HG02885 (cell line): Measurements from ENCODE around the gene BLTP1.
"Not testable (repeated sequence)": the region's sequence is repeated elsewhere in the genome, so short reads cannot be mapped to it uniquely, and the experiment has no call there.

Experiments used
- ATAC-seq: cut with Tn5 transposase; IDR thresholded peaks from one replicate; pipeline ENCODE4 v1.9.1; 2021; ENCODE audit warnings: mild to moderate bottlenecking; ENCODE audit not compliant: unreplicated experiment, poor library complexity

Gene BLTP1, protein sequence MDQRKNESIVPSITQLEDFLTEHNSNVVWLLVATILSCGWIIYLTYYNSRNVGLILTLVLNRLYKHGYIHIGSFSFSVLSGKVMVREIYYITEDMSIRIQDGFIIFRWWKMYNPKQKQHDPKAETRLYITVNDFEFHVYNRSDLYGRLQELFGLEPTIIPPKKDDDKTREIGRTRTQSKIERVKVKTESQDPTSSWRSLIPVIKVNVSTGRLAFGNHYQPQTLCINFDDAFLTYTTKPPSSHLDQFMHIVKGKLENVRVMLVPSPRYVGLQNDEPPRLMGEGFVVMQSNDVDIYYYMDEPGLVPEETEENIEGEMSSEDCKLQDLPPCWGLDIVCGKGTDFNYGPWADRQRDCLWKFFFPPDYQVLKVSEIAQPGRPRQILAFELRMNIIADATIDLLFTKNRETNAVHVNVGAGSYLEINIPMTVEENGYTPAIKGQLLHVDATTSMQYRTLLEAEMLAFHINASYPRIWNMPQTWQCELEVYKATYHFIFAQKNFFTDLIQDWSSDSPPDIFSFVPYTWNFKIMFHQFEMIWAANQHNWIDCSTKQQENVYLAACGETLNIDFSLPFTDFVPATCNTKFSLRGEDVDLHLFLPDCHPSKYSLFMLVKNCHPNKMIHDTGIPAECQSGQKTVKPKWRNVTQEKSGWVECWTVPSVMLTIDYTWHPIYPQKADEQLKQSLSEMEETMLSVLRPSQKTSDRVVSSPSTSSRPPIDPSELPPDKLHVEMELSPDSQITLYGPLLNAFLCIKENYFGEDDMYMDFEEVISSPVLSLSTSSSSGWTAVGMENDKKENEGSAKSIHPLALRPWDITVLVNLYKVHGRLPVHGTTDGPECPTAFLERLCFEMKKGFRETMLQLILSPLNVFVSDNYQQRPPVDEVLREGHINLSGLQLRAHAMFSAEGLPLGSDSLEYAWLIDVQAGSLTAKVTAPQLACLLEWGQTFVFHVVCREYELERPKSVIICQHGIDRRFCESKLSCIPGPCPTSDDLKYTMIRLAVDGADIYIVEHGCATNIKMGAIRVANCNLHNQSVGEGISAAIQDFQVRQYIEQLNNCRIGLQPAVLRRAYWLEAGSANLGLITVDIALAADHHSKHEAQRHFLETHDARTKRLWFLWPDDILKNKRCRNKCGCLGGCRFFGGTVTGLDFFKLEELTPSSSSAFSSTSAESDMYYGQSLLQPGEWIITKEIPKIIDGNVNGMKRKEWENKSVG (N-terminal part only)

DNA sequence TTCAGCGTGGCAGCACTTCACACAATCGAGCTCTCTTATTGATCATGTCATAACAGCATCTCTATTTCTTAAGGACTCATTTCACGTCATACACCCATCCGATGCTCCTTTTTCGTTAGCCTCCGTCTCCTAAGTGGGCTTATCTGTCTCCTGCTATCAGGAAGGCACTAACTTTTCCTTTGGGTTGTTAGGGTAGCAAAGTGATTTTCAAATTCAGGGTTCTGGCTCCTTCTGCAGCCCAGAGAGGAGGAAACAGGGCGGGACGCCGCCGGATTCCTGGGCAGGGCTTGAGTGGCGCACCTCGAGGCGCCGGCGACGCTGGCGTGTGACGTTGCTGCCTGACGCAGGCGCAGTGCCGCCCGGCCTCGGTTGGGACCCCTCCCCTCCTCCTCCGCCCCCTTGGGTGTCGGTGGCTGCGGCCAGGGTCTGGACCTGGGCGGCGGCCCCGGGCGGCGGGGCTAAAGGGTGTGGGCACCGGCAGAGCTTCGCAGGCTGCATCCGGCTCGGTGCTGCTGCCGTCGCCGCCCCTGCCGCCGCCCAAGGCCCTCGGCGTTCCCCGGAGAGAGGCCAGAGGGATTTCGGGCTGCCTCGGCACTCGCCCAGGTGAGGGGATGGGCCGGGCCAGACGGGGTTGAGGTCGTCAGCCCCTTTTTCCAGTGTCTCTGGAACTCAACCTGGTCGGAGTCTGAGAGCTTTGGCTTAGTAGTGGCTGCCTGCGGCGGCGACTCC is at the start of gene BLTP1:
TSS of gene BLTP1 (plus strand) at position 350 of the 729 bp plus-strand sequence. CDS start 18,317 bp downstream, outside the sequence.
- peak; percentile 96 for ATAC-seq

DNA sequence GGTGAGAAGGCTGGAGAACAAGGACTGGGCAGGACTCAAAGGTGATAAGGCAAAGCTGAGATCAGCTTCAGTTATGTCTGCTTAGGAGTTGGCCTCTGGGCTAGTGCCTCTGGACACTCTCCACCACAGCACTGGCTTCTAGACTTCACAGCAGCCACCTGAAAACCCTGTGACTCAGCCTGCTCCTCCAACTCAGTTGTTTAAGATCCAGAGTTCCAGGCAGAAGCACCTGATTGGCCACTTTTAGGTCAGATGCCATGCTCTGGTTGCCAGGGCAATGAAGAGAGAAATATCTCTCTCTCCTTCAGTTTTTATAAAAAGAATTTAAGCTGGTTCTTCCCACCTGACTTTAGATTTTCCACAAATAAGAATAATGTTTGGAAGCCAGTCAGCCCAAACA is 47.9 kb upstream of the BLTP1 start:
- ATAC-seq, result no peak

DNA sequence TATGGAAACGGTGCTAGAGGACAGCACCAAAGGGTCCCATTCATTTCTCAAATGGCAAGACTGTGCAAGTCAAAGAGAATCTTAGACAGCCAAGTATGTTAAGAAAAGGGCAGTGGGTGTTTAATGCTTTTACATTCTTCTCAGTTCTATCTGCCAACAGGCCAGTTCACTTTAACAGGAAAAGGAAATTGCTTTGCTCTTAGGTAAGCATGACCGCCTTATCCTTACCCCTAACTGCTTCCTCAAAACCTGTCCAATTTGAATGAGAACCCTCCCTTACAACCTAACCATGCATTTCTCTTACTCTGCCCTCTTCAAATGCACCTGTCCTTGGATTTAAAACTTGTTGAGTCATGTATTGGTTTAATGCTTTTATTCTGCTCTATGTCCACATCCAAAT is 44.5 kb upstream of the BLTP1 start:
- no peak for ATAC-seq

DNA sequence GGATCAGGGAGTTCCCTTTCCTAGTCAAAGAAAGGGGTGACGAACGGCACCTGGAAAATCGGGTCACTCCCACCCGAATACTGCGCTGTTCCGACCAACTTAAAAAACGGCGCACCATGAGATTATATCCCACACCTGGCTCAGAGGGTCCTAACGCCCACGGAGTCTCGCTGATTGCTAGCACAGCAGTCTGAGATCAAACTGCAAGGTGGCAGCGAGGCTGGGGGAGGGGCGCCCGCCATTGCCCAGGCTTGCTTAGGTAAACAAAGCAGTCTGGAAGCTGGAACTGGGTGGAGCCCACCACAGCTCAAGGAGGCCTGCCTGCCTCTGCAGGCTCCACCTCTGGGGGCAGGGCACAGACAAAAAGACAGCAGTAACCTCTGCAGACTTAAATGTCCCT is 41.8 kb upstream of the BLTP1 start:
- ATAC-seq, result not testable (repeated sequence)

DNA sequence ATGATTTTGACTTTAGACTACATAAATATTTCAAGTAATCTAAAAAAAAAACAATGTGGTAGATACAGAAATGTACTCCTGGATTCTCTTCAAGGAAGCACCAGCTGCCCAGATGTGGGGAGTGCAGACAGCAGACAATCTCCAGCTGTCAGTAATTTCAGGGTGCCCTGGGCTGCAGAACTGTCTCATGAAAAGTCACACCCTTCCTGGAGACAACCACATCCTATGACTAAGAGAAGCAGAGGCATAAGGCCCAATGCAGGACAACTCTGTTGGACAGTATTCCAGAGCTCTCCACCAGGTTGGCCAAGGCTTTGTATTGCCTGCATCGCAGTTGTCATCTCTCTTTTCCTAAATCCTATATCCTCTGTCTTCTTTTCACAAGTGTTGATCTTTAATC is 34.4 kb upstream of the BLTP1 start:
- no peak for ATAC-seq

DNA sequence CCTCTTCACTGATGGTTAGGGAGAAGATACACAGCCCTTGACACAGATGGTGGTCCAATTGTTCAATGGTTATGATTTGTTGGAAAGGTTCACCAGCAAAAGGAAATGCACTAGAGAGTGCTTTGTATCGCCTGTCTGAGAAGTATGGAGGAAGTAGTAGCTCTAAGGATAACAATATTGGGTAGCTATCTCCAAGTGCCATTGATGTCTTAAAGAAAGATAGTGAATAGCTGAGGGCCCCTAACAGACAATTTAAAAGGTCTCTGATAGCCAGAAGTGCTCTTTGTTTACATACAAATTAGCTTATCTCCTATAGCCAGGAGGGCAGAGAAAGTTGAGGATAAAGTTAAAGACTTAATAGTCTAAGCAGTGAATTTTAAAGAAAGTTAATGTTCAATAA is 33.9 kb upstream of the BLTP1 start:
- no peak for ATAC-seq

DNA sequence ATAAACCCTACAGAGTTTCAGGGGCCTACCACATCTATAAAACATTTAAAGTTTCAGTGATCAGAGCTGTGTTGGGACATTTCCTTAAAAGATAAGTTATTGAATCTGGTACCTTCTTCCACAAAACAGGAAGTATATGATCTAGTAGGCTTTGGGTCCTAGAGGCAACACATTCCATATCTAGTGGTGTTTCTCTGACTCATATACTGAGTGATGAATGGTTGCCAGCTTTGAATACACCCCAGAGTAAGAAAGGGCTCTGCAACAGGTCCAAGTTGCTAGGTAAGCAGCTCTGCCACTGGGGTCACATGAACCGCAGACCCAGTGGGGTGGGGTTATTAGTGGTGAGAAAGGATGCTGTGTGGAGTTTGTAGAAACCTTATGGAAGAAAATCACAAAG is 32.4 kb upstream of the BLTP1 start:
- ATAC-seq, result no peak

DNA sequence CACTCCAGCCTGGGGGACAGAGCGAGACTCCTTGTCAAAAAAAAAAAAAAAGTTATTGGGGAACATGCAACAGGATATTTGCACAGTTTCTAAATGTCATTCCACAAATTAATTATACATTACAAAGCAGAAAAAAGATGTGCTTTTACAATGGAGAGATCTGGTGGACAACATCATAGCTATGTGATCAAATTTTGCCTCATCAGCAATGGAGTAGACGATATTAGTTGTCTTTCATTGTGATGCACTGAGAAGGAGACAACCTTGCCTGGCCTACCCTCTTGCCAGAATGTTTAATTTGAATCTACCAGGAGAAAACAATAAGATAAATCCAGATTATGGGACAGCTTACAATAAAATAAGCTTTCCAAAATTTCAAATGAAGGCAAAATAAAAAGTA is 30.5 kb upstream of the BLTP1 start:
- no peak for ATAC-seq

DNA sequence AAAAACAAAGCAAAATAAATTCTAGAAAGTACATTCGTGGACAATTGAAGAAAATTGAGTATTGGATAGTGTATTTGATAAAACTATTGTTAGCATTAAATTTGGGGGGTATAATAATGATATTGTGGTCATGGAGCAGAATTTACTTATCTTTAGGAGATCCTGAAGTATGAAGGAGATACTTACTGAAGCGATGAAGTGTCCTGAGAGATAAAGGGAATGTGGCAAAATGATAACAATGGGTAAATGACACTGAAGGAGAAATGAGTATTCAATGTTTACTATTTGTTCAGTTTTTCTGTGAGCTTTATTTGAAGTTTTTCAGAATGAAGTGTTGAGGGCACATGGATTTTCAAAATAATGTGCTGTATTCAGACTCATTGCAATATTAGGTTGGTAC is 30.0 kb upstream of the BLTP1 start:
- ATAC-seq, result no peak

DNA sequence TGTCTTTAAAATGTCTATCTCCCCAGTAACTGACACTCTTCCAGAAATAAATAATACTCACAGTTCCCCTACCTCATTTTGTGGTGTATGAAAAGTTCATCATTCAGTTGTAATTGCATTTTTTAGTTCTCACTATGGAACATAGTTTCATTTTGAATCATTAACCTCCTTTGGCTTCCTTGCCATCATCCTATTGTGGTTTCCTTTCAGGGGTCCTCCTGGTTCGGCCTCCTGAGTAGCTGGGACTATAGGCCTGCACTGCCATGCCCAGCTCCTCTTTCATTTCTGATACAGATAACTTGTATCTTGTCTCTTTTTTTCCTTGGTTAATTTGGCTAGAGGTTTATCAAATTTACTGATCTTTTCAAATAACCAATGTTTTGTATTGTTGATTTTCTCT is 23.1 kb upstream of the BLTP1 start:
- no peak for ATAC-seq

DNA sequence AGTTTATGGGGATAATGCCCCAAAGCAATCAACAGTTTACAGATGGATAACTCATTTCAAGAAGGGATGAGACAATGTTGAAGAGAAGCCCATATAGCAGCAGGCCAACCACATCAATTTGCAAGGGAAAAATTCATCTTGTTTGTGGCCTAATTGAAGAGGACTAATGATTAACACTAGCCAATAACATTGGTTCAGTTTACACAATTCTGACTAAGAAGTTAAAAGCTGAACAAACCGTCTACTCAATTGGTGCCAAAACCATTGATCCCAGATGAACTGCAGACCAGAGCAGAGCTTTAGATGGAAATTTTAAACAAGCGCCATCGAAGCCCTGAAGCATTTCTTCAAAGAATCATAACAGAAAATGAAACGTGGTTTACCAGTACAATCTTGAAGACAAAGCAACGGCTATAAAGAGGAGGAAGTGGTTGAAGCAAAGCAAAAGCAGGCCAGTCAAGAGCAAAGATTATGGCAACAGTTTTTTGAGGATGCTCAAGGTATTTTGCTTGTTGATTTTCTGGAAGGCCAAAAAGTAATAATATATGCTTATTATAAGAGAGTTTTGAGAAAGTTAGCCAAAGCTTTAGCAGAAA is 20.5 kb upstream of the BLTP1 start:
- ATAC-seq, result peak; percentile 69

DNA sequence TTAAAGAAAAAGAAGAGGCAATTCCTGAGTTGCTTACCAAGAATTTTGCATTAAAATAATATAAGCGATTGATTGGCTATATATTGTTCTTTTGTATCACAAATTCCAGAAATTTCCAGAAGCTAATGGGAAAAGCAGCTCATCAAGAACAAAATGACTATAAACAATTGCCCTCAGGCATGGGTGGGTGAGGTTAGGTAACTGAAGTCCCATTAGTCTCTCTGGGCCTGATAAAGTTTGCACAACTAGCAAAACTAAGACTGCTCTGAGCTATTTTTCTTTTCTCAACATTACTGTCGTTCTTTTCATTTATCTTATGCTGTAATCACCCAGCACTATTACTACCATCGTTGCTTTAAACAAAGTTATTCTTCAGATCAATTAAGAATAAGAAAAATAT is 19.2 kb upstream of the BLTP1 start:
- no peak for ATAC-seq

DNA sequence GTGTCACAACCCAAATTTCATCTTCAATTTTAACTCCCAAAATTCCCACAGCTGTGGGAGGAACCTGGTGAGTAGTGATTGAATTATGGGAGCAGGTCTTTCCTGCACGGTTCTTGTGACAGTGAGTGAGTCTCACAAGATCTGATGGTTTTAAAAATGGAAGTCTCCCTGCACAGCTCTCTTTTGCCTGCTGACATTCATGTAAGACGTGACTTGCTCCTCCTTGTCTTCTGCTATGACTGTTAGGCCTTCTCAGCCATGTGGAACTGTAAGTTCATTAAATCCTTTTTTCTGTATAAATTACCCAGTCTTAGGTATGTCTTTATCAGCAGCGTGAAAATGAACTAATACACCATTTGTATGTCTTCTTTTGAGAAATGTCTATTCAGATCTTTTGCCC is 13.0 kb upstream of the BLTP1 start:
- ATAC-seq, result no peak

DNA sequence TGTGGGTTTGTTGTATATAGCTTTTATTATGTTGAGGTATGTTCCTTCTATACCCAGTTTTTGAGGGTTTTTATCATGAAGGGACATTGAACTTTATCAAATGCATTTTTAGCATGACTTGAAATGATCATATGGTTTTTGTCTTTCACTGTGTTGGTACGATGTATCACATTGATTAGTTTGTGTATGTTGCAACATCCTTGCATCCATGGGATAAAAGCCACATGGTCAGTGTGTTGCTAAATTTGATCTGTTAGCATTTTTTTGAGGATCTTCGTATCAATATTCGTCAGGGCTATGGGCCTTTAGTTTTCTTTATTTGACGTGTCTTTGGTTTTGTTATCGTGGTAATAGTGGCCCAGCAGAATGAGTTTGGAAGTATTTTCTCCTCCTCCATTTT is 11.3 kb upstream of the BLTP1 start:
- no peak for ATAC-seq

DNA sequence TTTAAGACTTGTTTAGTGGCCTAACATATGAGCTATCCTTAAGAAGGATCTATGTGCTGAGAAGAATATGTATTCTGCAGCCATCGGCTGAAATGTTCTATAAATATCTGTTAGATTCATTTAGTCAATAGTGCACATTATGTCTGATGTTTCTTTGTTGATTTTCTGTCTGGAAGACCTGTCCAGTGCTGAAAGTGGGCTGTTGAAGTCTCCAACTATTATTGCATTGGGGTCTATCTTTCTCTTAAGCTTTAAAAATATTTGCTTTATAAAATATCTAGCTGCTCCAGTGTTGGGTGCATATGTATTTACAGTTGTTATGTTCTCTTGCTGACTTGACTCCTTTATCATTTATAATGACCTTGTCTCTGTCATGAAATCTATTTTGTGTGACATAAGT is 9.4 kb upstream of the BLTP1 start:
- no peak for ATAC-seq

DNA sequence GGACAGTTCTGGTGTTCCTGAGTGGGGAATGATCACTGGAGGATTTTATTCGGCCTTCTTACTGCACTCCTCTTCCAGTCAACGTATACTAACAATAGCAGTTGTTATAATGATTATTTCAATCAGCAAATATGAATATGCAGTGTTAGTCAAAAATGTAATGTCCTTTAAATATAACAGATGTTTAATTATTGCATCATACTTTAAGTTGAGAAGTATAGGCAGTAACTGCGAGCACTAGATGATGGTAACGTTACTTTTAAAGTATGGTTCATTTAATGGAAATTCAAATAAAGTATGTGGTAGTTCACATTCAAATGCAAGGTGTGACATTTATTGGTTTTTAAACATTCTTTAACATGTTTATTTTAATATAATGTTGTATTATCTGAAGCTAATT is 5.5 kb upstream of the BLTP1 start:
- no peak for ATAC-seq

DNA sequence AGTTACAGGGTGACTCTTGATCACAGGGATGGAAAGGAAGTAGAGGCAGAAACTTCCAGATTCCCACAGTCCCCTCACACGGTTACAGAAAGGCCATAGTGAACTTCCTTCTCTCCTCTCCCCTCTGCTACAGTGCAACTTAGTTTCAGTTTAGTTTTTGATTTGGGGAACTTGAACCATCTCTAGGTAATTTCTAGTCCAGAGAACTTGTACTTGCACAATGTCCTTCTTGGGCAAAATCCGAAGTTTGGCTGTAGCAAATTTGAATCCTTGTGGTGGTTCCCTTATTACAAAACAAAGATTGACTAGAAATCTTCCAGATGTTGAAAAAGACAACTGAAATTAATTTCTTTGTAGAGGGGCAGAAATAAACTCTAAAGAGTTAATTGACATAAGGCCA is 1.2 kb upstream of the BLTP1 start:
- ATAC-seq, result peak; percentile 19

DNA sequence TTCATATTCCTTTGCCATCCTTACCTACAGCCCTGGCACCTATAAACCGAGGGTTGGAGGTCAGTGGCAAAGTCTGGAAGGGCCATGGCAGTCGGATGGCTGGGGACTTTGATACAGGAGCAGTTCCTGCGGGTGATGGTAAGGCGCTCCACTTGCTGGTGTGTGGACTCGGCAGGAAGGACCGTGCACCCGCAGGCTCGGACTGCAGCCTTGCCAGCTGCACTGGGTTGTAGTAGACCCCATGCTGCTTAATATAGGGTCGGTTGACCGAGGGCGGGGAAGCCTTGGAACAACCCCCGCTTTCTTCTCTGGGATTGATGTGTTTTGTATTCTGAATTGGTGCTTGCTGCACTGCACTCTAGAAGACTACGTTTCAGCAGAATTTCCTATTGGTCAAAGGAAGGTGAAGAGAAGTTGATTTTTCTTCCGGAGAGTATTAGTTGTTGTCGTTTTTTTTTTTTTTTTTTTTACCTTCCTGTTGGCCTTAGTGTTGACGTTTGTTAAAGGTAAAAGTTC is 638 bp downstream of the BLTP1 start:
- peak; percentile 37 for ATAC-seq

DNA sequence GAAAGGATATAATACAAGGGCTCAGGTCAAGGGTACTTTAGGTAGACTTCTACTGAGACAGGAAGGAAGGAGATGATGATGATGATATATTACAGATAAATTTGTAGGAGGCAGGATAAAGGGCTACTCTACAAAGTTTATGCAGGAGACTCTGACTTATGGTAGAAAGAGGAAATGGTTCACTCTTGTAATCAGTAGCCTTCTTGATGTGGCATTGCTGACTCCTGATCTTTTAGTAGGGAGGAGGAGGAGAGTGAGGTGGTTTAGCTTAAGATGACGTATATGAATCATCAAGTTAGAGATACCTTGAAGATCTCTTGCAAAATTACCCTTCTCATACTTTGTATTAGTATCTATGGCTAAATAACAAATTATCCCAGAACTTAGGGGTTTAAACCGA is 4.7 kb downstream of the BLTP1 start:
- no peak for ATAC-seq

DNA sequence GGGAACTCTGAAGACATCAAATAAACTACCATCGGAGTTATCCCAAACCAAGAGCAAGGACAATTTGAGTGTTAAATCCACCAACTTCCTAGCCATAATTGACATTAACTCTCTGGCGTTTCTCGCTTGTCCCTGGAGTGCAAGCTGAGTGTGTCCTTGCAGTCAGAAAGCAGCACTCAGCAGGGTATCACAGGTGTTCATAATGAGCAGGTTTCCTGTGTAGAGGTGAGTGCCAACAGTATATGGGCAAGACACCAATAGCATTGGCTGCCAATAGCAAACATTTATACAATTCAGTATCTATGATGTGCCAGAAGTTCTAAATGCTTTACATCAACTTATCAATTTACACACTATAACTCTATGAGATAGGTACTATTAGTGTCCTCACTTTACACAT is 11.2 kb downstream of the BLTP1 start:
- ATAC-seq, result no peak
